HTR-8/SVneo (cell line): ENCODE measurements around the gene INSR.

Source experiments
- DNase-seq: peaks from one replicate; pipeline ENCODE4 v3.0.0; 2011; ENCODE audit warnings: low spot score, mixed read lengths; ENCODE audit not compliant: insufficient read length
- FAIRE-seq: peaks from 2 replicates; lab custom pipeline; 2011; peaks lifted over from hg19 to GRCh38; lab: Jason Lieb, UNC

The INSR gene

DNA sequence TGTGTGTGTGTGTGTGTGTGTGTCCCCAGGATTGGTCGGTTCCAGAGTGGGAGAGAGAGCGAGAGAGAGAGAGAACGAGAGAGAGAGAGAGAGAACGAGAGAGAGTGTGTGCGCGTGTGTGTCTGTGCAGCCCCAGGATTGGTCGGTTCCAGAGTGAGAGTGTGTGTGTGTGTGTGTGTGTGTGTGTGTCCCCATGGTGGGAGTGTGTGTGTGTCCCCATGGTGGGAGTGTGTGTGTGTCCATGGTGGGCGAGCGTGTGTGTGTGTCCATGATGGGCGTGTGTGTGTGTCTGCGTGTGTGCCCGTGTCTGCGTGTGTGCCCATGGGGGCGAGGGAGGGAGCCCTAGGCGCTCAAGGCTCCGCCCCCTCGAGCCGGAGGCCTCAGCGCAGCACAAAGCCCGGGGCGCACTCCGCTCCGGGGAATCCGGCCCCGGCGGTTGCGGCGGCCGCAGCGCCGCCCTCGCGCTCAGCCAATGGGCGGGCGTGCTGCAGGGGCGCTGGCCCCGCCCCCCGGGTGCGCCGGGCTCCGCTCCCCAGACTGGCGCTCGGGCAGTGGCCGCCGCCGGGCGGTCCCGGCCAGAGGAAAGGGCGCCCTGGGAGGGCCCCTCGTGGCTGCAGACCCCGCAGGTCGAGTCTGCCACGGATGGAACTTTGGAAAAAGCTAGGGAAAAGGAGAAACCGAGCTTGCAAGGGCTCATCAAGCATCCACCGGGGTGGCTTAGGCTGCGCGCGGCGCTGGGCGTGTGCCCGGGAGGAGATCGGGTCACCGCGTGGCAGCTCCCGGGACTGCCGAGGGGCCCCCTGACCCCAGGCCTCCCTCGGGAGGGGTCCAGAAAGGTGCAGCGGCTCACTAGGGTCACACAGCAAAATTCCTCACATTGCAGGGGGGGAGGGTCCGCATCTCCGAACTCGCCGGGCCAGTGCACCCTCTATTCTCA lies 96.2 kb downstream of the INSR start:
- DNase-seq (peak; percentile 95), FAIRE-seq (peak; percentile 95)

DNA sequence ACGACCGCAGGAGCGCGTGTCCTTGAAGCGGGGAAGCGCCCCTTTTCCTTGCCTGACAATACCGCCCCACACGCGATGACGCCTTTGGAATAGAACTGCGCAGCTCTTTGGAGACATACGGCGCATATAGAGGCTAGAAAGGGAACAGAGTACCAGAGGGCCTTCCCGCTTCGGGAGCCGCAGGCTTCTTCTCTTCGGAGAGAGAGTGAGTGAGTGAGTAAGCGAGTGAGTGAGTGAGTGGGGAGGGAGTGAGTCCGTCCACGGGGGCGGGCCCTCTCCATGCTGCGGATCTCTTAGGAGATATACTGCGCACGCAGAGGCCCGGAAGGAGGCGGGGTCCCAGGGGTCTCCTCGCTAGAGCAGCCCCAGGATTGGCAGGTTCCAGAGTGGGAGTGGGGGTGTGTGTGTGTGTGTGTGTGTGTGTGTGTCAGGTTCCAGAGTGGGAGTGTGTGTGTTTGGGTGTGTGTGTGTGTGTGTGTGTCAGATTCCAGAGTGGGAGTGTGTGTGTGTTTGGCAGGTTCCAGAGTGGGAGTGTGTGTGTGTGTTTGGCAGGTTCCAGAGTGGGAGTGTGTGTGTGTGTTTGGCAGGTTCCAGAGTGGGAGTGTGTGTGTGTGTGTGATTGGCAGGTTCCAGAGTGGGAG lies 97.0 kb downstream of the INSR start:
- FAIRE-seq: peak; percentile 80

DNA sequence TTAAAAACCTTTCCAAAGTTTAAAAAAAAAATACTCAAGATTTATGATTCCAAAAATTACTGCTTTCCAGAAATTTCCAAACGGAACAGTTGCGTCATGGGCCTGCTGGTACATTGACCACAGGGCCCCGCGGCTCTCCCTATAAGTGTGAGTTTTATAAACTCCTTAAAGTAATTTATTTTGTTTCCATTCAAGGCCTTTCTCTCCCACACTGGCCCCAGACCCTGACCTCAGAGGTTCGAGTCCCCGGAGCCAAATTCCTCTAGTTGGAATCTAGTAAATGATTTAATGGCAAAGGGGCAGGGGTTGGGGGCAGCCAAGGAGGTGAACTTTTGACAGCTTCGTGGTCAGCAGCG lies 97.5 kb downstream of the INSR start:
- no peak for FAIRE-seq
- DNase-seq: no peak

More for the DNA sequence above, 97.0 kb downstream of the INSR start:
- peak; percentile 87 for DNase-seq

DNA sequence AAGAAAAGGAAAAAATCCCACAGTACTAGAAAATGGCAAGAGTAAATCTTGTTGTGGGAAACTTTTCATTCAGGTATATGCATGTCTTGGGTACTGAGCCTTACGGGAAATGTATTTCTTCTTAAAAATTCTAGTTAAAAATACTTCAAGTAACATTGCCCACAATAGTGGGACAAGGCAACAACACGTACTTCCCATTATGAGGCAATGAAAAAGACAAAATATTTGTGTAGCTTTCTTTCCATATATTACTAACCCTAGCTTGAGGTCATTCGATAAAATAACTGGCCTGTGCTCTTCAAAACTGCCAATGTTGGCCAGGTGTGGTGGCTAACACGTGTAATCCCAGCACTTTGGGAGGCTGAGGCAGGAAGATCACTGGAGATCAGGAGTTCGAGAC lies 99.2 kb downstream of the INSR start:
- FAIRE-seq (no peak), DNase-seq (no peak)

DNA sequence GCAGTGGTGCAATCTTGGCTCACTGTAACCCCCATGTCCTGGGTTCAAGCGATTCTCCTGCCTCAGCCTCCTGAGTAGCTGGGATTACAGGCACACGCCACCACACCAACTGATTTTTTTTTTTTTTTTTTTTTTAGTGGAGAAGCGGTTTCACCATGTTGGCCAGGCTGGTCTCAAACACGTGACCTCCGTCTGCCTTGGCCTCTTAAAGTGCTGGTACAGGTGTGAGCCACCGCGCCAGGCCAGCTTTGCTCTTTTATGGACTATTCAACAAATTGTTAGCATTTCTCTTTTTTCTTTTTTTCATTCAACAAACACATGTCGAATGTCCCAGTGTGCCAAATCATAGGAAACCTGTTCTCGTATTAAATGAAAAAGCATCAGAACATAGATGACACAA lies 99.6 kb downstream of the INSR start:
- no peak for DNase-seq
- FAIRE-seq: no peak

DNA sequence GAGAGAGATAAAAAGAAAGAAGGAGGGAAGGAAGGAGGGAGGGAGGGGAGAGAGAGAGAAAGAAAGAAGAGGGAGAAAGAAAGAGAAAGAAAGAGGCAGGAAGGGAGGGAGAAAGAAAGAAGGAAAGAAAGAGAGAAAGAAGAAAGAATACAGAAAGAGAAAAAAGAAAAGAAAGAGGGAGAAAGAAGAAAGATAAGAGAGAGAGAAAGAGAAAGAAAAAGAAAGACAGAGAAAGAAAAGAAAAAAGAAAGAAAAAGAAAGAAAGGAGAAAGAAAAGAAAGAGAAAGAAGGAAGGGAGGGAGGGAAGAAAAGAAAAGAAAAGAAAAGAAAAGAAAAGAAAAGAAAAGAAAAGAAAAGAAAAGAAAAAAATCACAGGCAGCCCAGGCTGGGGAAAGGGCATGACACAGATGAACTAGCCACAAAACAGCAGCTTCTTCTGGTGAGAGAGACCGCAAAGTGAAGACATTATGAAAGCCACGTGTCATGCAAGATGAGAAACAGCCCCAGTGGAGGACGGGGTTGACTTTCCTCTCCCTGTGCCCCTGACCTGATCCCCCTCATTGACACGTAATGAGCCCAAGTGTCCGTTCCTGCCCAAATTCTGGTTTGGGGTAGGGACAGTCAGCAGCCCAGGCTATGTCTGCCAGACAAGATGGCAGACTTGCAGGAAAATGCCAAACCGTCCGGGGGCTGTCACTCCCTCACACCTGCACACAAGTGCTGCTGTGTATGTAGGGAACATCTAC lies 102.1 kb downstream of the INSR start:
- peak; percentile 16 for FAIRE-seq
- DNase-seq: no peak

DNA sequence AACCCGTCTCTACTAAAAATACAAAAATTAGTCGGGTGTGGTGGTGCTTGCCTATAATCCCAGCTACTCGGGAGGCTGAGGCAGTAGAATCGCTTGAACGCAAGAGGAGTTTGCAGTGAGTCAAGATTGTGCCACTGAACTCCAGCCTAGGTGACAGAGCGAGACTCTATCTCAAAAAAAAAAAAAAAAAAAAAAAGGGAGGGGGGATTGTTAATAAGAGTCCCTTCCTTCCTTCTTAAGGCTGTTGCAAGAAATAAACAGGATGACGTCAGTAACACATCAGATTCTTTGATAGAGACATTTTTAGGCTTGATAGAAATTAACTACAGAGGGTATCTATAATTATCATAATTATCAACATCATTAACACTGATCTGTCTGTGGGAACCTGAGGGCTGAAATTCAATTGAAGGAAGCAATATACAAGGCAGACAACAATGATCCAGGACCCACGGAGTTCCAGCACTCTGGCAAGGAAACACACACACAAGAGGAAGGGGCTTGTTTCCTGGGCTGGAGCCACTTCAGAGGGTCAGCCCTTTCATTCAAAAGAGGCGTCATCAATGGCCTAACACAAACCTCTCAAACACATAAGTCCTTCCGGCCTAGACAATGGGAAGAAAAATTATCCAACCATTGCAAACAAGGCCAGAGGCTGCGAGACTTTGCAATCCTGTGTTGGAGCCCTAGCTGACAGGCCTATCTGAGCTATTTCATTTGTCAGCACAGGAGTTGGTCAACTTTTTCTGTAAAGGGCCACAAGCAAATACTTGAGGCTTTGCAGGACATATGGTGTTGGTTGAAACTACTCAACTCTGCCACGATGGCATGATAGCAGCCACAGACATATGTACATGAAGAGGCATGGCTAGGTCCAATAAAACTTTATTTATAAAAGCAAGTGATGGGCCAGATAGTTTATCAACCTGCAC lies 105.2 kb downstream of the INSR start:
- DNase-seq: no peak
- FAIRE-seq: no peak

DNA sequence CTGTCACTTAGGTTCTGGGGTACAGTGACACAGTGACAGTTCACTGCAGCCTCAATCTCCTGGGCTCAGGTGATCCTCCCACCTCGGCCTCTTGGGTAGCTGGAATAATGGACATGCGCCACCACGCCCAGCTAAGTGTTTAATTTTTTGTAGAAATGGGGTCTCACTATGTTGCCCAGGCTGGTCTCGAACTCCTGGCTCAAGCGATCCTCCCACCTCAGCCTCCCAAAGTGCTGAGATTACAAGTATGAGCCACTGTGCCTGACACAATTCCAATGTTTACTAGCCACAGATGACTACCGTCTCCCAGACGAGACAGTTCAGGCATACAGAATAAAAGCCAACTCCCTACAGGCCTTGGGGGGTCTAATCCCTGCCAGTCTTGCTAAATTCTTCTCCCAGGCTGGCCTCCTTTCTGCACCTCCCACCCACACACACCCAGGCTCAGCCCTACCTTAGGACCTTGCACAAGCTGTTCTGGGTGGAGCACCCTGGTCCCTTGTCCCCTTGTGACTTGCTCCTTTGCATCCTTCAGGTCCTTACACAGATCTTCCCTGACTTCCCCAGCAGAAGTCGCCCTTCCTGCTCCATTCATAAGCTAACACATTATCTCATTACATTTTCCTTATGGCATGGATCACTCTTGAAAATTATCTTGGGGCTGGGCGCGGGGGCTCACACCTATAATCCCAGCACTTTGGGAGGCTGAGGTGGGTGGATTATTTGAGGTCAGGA lies 106.4 kb downstream of the INSR start:
- no peak for FAIRE-seq
- DNase-seq: no peak

DNA sequence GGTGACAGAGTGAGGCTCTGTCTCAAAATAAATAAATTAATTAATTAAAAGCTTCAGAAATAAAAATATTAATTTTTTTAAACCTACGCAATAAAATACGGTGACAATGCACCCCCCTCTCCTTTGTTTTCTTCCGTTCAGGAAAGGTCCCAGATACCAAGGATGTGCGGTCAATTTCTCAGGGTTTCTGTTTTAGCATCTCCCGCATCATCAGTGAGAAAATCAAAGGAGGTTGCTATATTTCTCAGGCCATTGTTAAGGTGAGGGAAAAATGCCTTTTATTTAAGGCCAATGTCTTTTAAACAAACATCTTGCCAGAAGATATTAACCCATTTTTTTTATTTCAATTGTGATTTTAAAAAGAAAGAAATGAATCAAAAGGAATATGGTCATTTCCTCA lies 111.7 kb downstream of the INSR start:
- FAIRE-seq (no peak), DNase-seq (no peak)

DNA sequence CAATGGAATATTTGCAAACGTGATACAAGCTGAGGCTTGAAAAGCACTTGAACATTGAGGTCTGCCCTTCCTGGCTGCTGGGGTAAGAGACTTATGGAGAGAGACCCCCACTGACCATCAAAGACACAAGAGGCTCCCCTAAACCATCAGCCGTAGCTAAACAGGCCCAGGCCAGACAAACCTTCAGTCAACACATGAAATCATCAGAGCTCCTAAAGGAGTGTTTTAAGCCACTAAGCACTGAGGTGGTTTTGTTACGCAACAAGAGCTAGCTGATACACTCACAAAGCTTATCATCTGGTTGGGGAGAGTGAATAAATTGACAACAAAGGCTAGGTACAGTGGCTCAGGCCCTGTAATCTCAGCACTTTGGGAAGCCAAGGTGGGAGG lies 114.3 kb downstream of the INSR start:
- FAIRE-seq (no peak), DNase-seq (no peak)

DNA sequence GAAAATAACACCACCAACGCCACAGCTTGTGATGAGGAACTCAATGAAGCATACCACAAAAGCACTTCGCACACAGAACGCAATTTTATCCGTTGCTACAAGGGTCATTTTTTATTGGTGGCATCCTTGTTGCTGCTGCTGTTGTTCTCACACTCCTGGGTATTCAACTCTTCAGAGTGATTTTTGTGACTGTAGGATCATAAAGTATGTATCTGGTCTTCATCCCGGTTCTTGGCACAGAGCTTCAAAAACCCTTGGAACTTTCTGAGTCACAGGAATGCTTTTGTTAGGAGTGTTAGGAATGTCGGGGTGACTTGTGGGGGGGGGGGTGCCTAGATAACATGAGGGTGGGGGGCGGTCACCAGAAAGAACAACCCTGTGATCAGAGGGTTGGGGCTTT lies 116.3 kb downstream of the INSR start:
- DNase-seq (no peak), FAIRE-seq (peak; percentile 33)

DNA sequence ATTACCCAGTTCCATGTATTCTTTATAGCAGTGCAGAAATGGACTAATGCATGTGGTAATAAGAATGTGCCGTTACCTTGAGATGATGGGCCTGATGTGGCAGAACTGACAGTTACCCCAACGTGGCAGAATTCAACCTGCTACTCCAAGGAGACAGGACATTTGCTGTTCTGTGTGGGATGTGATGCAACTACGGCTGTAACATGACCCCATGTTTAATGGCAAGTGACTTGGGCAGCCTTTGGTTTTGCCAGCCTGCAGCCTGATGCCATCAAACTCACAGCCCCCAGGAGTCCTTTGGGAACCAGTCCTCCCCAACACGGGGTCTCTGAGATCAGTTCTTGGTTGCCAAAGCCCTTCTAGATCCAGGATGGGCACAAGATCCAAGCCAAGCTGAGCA lies 117.4 kb downstream of the INSR start:
- FAIRE-seq (peak; percentile 13), DNase-seq (no peak)

DNA sequence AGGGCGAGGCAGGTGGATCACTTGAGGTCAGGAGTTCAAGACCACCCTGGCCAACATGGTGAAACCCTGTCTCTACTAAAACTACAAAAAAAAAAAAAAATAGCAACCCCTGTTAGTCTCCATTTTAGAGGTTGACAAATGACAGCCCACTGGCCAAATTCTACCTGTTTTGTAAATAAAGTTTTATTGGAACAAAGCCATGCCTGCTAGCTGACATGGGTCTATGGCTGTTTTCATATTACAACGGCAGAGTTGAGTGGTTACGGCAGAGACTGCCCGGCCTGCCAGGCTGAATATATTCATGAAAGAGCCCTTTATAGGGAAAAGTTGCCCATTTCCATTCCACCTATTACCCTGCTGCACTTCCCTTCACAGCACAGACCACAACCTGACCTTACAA lies 121.4 kb downstream of the INSR start:
- DNase-seq: no peak
- FAIRE-seq: no peak

DNA sequence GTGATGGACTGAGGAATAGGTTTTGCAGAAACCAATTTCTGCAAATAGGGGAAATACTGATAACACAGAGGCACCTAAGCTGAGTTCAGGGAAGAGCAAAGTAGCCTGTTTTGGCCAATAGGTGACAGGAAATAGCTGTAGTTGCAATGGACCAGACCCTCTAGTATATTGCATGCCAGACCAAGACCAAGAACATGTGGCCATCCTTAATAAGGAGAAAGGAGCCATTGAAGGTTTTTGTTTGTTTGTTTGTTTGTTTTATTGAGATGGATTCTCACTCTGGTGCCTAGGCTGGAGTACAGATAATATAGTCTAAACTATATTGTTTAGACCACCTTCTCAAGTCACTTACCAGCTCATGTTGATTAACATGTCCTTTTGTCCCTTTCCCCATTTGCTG lies 123.2 kb downstream of the INSR start:
- FAIRE-seq (no peak), DNase-seq (no peak)

DNA sequence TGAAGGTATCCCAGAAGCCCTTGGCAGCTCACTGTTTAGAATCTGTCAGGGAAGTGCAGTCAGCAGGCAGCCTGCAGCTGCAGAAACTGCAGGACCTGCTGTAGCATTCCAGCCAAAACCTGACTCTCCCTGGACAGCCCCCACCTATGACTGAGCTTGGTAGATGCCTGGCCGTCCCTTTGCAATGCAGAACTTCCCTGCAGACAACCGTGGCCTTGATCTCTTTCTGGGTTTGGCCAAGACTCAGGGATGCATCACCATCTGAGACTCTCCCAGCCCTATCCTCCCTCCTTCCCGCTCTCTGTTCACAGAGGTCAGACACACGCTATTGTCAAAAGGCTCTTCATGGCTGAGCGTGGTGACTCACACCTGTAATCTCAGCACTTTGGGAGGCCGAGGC lies 125.3 kb downstream of the INSR start:
- FAIRE-seq (no peak), DNase-seq (no peak)

DNA sequence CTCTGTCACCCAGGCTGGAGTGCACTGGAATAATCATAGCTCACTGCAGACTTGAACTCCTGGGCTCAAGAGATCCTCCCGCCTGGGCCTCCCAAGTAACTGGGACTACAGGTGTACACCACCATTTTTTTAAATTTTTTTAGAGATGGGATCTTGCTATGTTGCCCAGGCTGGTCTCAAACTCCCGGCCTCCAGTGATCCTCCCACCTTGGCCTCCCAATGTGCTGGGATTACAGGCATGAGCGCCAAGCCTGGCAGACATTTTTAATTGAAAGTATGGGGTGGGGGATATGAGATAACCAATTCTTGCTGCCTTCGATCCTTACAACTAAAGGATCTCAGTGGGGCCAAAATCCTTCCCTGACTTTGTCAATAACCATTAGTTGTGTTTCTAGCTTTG lies 132.9 kb downstream of the INSR start:
- FAIRE-seq (no peak), DNase-seq (no peak)

DNA sequence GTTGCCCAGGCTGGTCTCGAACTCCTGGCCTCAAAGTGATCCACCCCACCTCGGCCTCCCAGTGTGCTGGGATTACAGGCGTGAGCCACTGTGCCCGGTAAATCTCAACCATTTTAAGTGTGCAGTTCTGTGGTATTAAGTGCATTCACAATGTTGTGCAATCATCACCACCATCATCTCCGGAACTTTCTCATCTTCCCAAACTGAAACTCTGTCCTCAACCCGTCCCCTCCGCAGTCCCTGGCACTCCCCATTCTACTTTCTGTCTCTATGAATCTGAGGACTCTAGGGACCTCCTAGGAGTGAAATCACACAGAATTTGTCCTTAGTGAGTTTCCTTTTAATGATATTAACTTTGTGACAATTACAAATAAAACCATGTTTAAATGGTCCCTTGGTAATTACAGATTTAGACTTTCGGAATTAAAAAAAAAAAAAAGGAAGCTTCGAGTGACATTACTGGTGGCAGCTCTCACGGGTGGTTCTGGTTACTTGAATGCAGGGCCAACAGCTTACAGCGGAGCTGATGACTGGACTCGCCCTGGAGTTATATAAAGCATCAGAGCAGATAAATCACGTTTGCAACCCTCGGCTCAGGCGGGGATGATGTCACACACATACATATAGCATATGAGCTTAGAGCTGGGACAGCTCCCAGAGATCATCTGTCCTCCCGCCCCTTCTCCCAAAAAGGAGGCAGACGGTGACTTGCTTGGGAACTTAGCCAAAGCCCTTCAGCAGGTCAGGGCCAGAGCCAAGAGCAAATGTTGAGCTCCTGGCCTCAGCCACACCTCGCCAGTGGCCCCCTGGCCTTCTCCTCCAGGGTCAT lies 134.9 kb downstream of the INSR start:
- DNase-seq (peak; percentile 52), FAIRE-seq (no peak)

DNA sequence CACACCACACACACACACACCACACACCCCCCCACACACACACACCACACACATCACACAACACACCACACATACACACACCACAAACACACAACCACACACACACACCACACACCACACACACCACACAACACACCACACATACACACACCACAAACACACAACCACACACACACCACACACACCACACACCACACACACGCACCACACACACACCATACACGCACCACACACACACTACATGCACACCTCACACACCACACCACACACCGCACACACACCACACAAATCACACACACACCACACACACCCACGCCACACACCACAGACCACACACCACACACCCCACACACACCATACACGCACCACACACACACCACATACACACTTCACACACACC lies 141.2 kb downstream of the INSR start:
- DNase-seq: no peak
- peak; percentile 100 for FAIRE-seq

DNA sequence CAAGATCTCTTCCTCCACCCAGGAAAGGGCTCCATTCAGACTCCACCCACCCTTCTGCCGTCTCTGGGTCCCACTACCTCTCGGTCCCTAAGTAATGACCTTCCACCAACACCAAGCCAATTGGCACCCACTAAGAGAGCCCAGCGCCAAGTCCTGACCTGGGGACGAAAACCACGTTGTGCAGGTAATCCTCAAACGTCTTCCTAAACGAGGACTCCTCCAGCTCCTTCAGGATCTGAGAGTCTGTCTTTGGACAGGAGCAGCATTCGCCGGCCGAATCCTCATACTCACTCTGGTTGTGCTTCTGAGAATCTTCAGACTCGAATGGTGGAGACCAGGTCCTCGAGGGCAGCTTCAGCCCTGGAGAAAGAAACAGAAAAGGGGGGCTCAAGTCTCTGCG lies 141.6 kb downstream of the INSR start:
- DNase-seq (no peak), FAIRE-seq (no peak)
